Natural killer cell (primary cell): ENCODE results near the gene CD47. TPM values are rescaled to one million over a fixed set of nuclear protein-coding genes. Genes with fewer than 3 reads are reported as not detected.

Experiments used
- ATAC-seq, 3 donors: fragments of 150-1000 bp in 2 of 3; fragments of 200-7000 bp in 1 of 3; cut with Tn5 transposase; 1 replicate in 1 of 3; 2 replicates in 2 of 3; pipeline ENCODE4 v1.10.0; 2021; ENCODE audit warnings: mild to moderate bottlenecking in 2 of 3, moderate library complexity in 2 of 3
- DNase-seq, 2 donors: peaks; one replicate each; pipeline versions ENCODE4 v3.0.0 to v3.0.0-alpha.2; 2013 to 2021; ENCODE audit warnings: mixed read lengths in 1 of 2
- H3K27ac ChIP-seq: one replicate; pipeline ENCODE4 v1.5.1; 2013; ENCODE audit warnings: mild to moderate bottlenecking, low read length
- H3K27me3 ChIP-seq: one replicate; pipeline ENCODE4 v1.6.1; 2013; ENCODE audit warnings: low read length; ENCODE audit not compliant: control insufficient read depth, insufficient read depth
- H3K36me3 ChIP-seq: one replicate; pipeline ENCODE4 v1.6.1; 2013; ENCODE audit warnings: low read length; ENCODE audit not compliant: control insufficient read depth, insufficient read depth
- H3K4me1 ChIP-seq: one replicate; pipeline ENCODE4 v1.6.1; 2013; ENCODE audit warnings: low read length; ENCODE audit not compliant: control insufficient read depth, insufficient read depth
- H3K4me3 ChIP-seq: one replicate; pipeline ENCODE4 v1.5.1; 2013; ENCODE audit warnings: low read length
- H3K9me3 ChIP-seq: one replicate; pipeline ENCODE4 v1.6.1; 2013; ENCODE audit warnings: low read length; ENCODE audit not compliant: control insufficient read depth, insufficient read depth
- H3K27ac Mint-ChIP-seq, 2 donors: one replicate each; pipeline ENCODE4 v1.8.0; 2022; ENCODE audit warnings: mild to moderate bottlenecking in 2 of 2, mixed read lengths in 2 of 2, moderate library complexity in 1 of 2
- H3K27me3 Mint-ChIP-seq, 2 donors: one replicate each; pipeline ENCODE4 v1.8.0; 2022; ENCODE audit warnings: low read depth in 2 of 2, mixed read lengths in 2 of 2
- H3K36me3 Mint-ChIP-seq: one replicate; pipeline ENCODE4 v1.8.0; 2022; ENCODE audit warnings: mixed read lengths
- H3K4me1 Mint-ChIP-seq, 2 donors: one replicate each; pipeline ENCODE4 v1.8.0; 2022; ENCODE audit warnings: mixed read lengths in 2 of 2
- H3K4me3 Mint-ChIP-seq: one replicate; pipeline ENCODE4 v1.8.0; 2022; ENCODE audit warnings: mild to moderate bottlenecking, moderate library complexity, mixed read lengths
- H3K9me3 Mint-ChIP-seq, 2 donors: one replicate each; pipeline ENCODE4 v1.8.0; 2022; ENCODE audit warnings: mixed read lengths in 2 of 2
- WGBS: methylation state at CpG from one replicate; pipeline ENCODE4 v1.1.7; 2013; ENCODE audit warnings: missing lambda C conversion rate; ENCODE audit not compliant: insufficient coverage; 5-methylcytosine and 5-hydroxymethylcytosine counted together
- intact Hi-C: fragments of 100-400 bp; cut with micrococcal nuclease; formaldehyde crosslinking; loops from one replicate; pipeline ENCODE4 v1.14.2; 2022
- total RNA-seq, 4 donors: library from RNA; stranded (reverse); fragments of 120-200 nt in 1 of 4; gene quantifications; one replicate each; pipeline versions ENCODE4 v1.2.3 to v1.2.4, GENCODE V29; 2013 to 2022
- TF ChIP-seq, protein P1 (sequence below): fragments of 200-600 bp; IDR thresholded peaks from one replicate; pipeline ENCODE4 v1.8.0; 2022; ENCODE audit warnings: antibody characterized with exemption

Gene CD47
- total RNA-seq, 3 donors from 2014 or later (not counting 1 experiment from before 2014, with no cell fraction given), result 226 to 236 (median 233) TPM

DNA sequence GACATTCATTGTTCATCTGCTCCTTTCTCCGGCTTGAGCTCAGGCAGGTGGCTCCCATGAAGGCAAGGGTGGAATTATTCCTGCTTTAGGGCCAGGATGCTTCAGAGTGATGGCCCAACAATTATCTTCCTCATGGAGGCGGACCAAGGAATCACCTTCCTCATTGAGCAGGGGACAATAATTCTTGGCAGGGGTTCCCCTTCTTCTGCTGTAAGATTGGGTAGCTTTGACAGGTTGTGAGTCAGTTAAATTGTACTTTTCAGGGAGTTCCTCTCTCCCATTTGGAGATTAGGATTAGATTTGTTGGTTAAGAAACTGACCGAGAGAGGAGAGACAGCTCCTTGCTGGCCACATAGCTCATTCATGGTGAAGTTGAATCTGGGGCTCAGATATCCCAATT, 31.4 kb upstream of the CD47 start:
- no peaks in the 10 kb centered on the region for H3K36me3 Mint-ChIP-seq
- DNase-seq (no peak), ATAC-seq (no peak)
- H3K4me1 Mint-ChIP-seq, result peaks cover 45 to 60% of the 10 kb centered on the region in 2 donors
- no peak overlapping the region for H3K4me3 Mint-ChIP-seq
- no peaks in the 10 kb centered on the region for H3K36me3 ChIP-seq
- H3K27me3 ChIP-seq, result no peaks in the 10 kb centered on the region
- no peak overlapping the region for H3K27ac ChIP-seq
- H3K4me1 ChIP-seq, result peaks cover 43% of the 10 kb centered on the region
- H3K9me3 Mint-ChIP-seq, result no peaks in the 10 kb centered on the region
- no peak overlapping the region for H3K4me3 ChIP-seq
- 93% methylated on average over 2 of the region's 3 CpGs for WGBS
- peaks cover 4% of the 10 kb centered on the region for H3K9me3 ChIP-seq
- intact Hi-C loops, result loop anchor here (10.0 kb wide), 2 partner anchors 47 to 597 kb away; partner anchors contain the start of gene BBX
- H3K27me3 Mint-ChIP-seq, result no peaks in the 10 kb centered on the region
- peak overlapping the region; percentile 23 to 93 for H3K27ac Mint-ChIP-seq
- TF ChIP-seq, protein P1, sequence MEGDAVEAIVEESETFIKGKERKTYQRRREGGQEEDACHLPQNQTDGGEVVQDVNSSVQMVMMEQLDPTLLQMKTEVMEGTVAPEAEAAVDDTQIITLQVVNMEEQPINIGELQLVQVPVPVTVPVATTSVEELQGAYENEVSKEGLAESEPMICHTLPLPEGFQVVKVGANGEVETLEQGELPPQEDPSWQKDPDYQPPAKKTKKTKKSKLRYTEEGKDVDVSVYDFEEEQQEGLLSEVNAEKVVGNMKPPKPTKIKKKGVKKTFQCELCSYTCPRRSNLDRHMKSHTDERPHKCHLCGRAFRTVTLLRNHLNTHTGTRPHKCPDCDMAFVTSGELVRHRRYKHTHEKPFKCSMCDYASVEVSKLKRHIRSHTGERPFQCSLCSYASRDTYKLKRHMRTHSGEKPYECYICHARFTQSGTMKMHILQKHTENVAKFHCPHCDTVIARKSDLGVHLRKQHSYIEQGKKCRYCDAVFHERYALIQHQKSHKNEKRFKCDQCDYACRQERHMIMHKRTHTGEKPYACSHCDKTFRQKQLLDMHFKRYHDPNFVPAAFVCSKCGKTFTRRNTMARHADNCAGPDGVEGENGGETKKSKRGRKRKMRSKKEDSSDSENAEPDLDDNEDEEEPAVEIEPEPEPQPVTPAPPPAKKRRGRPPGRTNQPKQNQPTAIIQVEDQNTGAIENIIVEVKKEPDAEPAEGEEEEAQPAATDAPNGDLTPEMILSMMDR, result no peak

DNA sequence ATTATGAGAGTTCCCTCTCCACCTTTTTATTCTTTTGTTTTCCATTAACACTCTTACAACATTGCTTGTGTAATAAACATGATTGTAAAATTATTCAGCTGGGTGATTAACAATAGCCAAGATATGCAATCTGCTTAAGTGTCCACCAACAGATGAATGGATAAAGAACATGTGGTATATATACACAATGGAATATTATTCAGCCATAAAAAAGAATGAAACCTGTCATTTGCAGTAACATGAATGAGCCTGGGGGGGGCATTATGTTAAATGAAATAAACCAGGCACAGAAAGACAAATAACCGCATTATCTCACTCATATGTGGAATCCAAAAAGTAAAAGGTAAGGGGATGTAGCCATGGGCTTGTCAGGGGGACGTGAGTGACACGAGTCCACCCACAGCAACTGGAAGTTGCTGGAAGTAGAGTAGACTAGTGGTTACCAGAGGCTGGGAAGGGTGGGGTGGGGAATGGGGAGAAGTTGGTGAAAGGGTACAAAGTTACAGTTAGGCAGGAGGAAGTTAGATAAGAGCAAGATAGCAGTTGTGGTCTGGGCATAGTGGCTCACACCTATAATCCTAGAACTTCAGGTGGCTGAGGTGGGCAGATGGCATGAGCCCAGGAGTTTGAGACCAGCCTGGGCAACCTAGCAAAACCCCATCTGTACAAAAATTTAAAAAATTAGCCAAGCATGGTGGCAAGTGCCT, 28.7 kb upstream of the CD47 start:
- Mint-ChIP-seq H3K36me3 (no peaks in the 10 kb centered on the region), H3K4me3 (no peak overlapping the region), H3K9me3 (no peaks in the 10 kb centered on the region), H3K27me3 (peaks cover 0 to 8% of the 10 kb centered on the region in 2 donors), H3K27ac (no peak overlapping the region), H3K4me1 (peaks cover 22 to 37% of the 10 kb centered on the region in 2 donors)
- no peaks in the 10 kb centered on the region for H3K36me3 ChIP-seq
- DNase-seq (no peak), ATAC-seq (no peak)
- peaks cover 15% of the 10 kb centered on the region for H3K4me1 ChIP-seq
- H3K9me3 ChIP-seq, result peaks cover 4% of the 10 kb centered on the region
- TF ChIP-seq, protein P1, result no peak
- H3K27ac ChIP-seq, result no peak overlapping the region
- no peak overlapping the region for H3K4me3 ChIP-seq
- no peaks in the 10 kb centered on the region for H3K27me3 ChIP-seq
- 78% methylated on average over 3 of the region's 3 CpGs for WGBS
- intact Hi-C loops, result loop anchor here (10.0 kb wide), 2 partner anchors 45 to 595 kb away; partner anchors contain the start of gene BBX

DNA sequence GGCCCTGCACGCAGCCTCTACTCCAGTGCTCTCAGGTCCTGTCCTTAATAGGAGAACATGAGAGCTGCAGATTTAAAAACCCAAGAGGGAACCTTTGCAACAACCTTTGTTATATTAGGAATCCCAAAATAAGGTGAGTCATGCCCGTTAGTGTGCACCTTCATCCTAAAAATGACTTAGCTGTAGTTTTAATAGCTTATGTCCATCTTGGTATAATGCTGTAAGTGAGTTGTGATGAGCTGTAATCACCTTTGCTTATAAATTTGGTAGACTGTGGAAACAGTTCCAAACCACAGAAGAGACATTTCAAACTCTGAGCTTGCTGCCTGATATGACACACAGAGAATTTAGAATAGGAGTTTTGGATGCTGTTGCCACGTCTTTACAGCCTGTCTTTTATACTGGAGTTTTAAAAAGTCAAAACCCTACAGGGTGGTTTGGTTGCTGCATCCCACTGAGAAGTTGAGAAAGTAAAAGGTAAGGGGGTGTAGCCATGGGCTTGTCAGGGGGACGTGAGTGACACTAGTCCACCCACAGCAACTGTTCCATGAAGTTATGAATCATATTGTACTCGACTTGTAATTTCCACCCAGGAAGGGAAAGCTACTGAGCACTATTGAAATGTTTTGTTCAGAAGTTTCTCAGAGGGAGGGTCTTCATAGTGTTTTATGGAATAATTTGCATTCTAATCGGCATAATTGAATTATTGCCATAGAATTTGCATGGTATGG, 27.4 kb upstream of the CD47 start:
- Mint-ChIP-seq H3K36me3 (no peaks in the 10 kb centered on the region), H3K27me3 (peaks cover 0 to 8% of the 10 kb centered on the region in 2 donors), H3K27ac (no peak overlapping the region), H3K4me3 (no peak overlapping the region), H3K4me1 (peaks cover 9 to 24% of the 10 kb centered on the region in 2 donors), H3K9me3 (no peaks in the 10 kb centered on the region)
- ATAC-seq (no peak), DNase-seq (no peak)
- Histone ChIP-seq H3K4me1 (peaks cover 7% of the 10 kb centered on the region), H3K27me3 (no peaks in the 10 kb centered on the region), H3K36me3 (no peaks in the 10 kb centered on the region), H3K4me3 (no peak overlapping the region), H3K9me3 (peaks cover 4% of the 10 kb centered on the region), H3K27ac (no peak overlapping the region)
- TF ChIP-seq, protein P1, result no peak
- WGBS, result 72% methylated on average over 4 of the region's 6 CpGs
- intact Hi-C loops, result no loop called here
